C4-2B (cell line): Measurements from ENCODE around the gene FBXO31.

Source experiments
- ZFX ChIP-seq: fragments of 450-650 bp; IDR thresholded peaks from 2 replicates; pipeline ENCODE4 v1.6.1; 2017
- TF ChIP-seq, protein P1 (sequence below): fragments of 450-650 bp; conservative IDR thresholded peaks from 2 replicates; pipeline ENCODE4 v1.5.1; 2017; ENCODE audit warnings: mild to moderate bottlenecking

DNA sequence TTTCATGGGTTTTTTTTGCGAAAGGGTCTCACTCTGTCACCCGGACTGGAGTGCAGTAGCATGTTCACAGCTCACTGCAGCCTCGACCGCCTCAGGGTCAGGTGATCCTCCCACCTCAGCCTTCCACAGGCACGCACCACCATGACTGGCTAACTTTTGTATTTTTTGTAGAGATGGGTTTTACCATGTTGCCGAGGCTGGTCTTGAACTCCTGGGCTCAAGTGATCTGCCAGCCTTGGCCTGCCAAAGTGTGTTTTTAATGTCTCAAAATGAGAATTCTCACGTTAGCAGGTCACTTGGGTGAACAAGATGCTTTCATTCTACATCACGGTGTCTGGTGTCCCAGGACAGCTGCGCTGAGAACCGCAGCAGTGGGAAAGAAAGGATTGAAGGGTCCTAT, 3.2 kb downstream of the FBXO31 start:
- TF ChIP-seq, protein P1, sequence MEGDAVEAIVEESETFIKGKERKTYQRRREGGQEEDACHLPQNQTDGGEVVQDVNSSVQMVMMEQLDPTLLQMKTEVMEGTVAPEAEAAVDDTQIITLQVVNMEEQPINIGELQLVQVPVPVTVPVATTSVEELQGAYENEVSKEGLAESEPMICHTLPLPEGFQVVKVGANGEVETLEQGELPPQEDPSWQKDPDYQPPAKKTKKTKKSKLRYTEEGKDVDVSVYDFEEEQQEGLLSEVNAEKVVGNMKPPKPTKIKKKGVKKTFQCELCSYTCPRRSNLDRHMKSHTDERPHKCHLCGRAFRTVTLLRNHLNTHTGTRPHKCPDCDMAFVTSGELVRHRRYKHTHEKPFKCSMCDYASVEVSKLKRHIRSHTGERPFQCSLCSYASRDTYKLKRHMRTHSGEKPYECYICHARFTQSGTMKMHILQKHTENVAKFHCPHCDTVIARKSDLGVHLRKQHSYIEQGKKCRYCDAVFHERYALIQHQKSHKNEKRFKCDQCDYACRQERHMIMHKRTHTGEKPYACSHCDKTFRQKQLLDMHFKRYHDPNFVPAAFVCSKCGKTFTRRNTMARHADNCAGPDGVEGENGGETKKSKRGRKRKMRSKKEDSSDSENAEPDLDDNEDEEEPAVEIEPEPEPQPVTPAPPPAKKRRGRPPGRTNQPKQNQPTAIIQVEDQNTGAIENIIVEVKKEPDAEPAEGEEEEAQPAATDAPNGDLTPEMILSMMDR, result no peak
- TF ChIP-seq ZFX, result no peak
